Measurements from ENCODE around the gene GYPC.
"Not testable (repeated sequence)": the region's sequence is repeated elsewhere in the genome, so short reads cannot be mapped to it uniquely, and the experiment has no call there.

- TF ChIP-seq CTCF (IDR thresholded peaks at IDR 0.05); ZFX (IDR thresholded peaks at IDR 0.05; ENCODE audit: borderline replicate concordance): not testable (repeated sequence)
These were observed 36.3 kb downstream of the GYPC start for GRCh38 chr2:126692241-126692640.
